Measurements from ENCODE around the gene CPSF3. TPM values are rescaled to one million over a fixed set of nuclear protein-coding genes. Genes with fewer than 3 reads are reported as not detected.
"Not testable (repeated sequence)": the region's sequence is repeated elsewhere in the genome, so short reads cannot be mapped to it uniquely, and the experiment has no call there.

The CPSF3 gene
- polyA plus RNA-seq, 3 donors: 7.3 to 15.7 (median 13.7) TPM

DNA sequence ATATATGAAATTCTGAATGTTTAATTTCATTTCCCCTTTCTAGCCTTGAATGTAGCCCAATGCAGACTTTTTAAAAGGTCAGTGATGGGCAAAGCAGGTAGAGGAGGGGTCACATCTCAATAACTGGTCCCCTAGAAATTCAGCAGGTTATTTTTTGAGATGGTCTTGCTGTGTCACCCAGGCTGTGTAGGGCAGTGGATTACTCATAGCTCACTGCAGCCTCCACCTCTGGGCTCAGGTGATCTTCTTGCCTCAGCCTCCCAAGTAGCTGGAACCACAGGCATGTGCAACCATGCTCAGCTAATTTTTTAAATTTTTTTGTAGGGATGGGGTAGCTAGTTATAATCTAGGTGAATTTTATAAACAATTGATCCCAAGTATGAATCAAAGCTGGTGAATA lies 59.7 kb downstream of the CPSF3 start:
- no peak overlapping the region for H3K27ac ChIP-seq (ENCODE audit: low read depth, low read length)

DNA sequence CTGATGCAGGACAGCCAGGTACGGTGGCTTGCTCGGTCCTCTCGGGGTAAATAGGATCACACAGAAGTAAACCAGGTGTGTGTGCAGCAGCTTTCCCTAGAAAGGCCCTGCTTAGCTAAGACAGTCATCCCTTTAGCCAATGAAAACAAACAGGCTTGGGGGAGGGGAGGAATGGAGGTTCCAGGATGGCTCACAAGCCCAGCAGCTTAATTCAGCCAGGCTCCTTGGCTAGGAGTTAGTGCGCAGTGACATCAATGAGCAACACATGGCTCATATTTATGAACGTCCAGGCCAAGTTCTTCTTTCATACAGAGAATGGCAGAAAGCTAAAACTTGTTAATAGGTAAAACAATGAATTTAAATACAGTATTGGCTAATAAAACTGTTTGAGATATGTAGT lies 61.1 kb downstream of the CPSF3 start:
- no peak overlapping the region for H3K27ac ChIP-seq (ENCODE audit: low read depth, low read length)
- WGBS, 3 donors: 81 to 88% (median 84%) methylated on average over 5 of the region's 5 CpGs

DNA sequence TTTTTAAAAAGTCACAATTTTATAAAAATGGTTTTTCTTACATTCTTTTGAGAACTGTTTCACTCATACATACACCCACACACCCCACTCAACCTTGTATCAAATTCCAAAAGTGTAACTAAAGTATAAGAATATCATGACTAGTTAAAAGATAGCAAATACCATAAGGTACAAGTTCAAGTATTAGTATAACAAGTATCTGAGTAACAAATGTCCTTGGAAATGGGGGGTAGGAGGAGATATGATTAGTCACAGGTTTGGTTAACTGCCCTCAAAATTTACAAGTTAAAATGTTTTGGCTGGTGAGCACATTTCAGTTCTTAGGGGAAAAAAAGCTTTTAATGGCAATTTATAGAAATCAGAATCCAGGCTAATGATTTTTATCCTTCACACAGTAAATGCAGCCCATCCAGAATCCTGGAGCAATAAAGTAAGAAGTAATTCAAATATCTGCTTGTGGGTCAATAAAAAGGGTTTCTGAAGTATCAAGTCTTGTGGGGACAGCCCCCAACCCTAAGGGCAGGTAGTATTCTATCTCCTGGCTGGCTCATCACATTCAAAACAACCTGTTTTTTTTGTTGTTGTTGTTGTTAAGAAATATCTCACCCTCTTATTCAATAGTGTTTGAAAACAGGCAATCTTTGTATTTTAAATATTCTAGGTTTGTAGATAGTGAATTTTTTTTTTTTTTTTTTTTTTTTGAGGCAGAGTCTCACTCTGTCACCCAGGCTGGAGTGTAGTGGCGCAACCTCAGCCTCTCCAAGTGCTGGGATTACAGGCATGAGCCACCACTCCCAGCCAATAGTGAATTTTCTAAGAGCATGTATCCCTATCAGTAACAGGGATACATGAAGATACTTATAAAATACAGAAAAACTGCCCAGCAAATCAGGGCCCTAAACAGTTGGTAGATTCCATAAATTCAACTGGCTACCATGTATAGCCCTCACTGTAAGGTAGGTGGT lies 65.4 kb downstream of the CPSF3 start:
- no peak overlapping the region for H3K27ac ChIP-seq (ENCODE audit: low read depth, low read length)
- 95 to 100% (median 100%) methylated on average over 1 of the region's 1 CpG for WGBS, 3 donors

GRCh38 chr2:9490789-9491188 lies 67.3 kb downstream of the CPSF3 start:
- no peak overlapping the region for H3K27ac ChIP-seq (ENCODE audit: low read depth, low read length)
- WGBS, 3 donors: 71 to 94% (median 89%) methylated on average over 2 of the region's 2 CpGs

DNA sequence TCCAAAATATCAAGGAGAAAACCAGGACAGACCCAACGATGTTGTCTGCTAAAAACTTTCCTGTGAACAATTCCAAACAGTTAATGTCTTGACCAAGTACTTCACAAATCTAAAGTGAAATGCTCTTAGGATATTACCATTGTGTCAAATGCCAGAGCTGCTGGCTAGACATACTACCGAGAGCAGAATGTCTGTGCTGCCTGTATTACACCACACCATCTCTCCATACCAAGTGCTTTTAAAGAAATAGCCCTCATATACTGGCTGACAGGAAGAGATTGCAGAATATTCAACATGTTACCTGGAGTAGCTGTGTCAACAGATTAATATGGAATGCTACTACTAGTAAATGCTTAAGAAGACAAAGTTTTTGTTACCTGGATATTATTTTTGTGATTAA lies 69.5 kb downstream of the CPSF3 start:
- no peak overlapping the region for H3K27ac ChIP-seq (ENCODE audit: low read depth, low read length)
- WGBS, 3 donors: 52 to 69% (median 63%) methylated on average over 2 of the region's 2 CpGs

DNA sequence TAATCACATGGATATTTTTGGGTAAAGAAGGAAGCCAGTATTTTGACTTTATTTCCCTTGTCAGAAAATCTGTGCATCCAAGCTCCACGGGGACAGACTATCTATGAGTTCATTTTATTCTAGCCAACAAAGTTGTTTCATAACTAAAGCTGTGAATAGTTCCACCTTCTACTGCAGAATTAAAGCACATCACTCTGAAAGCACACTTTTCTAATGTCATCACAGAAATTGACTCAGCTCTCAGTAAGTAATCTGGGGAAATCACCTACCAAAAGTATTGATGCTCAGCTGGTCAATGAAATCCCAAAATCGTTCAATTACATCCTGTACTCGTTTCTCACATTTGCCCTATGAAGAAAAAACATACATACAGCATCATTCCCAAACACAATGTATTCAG lies 70.0 kb downstream of the CPSF3 start:
- no peak overlapping the region for H3K27ac ChIP-seq (ENCODE audit: low read depth, low read length)
- 78 to 83% (median 82%) methylated on average over 3 of the region's 3 CpGs for WGBS, 3 donors

DNA sequence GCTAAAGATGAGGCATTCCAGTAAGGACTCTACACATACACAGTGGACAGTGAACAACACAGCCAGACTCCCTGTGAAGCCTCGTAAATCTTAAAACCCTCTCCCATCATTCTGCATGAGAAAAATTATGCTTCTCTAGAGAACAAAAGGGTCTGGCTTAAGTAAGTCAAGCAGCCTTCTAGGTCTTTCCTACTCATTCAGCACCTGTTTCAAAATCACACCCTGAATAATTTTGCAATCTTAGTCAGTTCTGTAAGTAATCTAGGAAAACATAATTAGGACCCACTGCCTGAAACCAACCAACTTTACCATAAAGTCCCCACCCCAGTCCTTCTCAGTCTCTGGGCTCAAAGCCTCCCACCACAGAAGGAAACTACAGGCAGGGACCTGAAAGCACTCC lies 70.6 kb downstream of the CPSF3 start:
- H3K27ac ChIP-seq (ENCODE audit: low read depth, low read length): no peak overlapping the region
- 86 to 95% (median 94%) methylated on average over 1 of the region's 1 CpG for WGBS, 3 donors

DNA sequence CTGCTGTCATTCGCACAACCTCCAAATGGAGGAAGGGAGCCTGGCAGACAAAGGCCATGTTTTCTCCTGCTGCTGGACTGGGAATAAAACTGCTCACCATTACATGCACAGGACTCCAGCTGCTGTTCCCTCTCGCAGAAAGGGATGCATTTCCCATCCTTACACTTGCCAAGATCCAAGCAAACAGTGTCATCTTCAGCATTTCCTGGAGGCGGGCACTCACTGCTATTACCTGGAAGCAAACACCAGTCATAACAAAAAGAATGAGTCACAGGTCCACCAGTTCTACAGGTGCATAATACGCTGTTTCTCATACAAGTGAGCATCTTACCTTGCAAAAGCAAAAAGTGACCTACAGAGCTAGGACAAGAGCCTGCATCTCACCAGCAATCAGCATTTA lies 73.6 kb downstream of the CPSF3 start:
- WGBS, 3 donors: 93 to 95% (median 95%) methylated on average over 4 of the region's 4 CpGs
- no peak overlapping the region for H3K27ac ChIP-seq (ENCODE audit: low read depth, low read length)

DNA sequence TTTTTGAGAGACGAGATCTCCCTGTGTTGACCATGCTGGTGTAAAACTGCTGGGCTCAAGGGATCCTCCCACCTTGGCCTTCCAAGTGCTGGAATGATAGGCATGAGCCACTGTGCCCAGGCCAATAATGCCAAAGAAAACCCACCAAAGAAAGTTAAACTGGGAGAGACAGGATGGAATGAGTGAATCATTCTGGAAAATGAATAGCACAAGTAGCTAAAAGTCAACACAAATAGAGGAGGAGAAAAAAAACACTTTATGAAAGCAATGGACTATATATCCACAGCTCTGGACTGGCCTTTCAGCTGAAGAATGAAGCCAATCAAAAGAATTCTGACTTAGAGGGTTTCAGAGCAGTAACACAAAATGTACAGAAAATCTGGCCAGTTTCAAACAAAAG lies 74.8 kb downstream of the CPSF3 start:
- WGBS, 3 donors: 65 to 85% (median 84%) methylated on average over 1 of the region's 1 CpG
- no peak overlapping the region for H3K27ac ChIP-seq (ENCODE audit: low read depth, low read length)

DNA sequence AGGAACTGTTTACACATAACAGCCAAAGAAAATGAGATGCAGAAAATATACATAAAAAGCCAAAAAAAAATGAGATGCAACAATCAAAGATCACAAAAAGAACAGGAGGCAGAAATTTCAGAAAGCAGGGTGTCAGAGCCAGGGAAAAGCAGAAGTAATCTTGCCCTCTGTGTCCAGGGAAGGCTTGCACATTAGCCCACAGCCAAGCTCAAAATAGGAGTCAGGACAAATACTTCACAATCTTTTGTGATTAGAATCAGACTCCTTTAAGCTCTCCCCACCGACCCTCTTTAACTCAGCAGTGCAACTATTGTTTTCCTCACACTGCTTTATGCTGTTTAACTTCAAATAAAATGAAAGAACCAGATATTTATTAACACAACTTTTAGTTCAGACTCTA lies 85.5 kb downstream of the CPSF3 start:
- H3K27ac ChIP-seq (ENCODE audit: low read depth, low read length): no peak overlapping the region
- WGBS, 3 donors: 17 to 32% (median 26%) methylated on average over 1 of the region's 1 CpG

- H3K27ac ChIP-seq (ENCODE audit: low read depth, low read length): not testable (repeated sequence)
- WGBS, 3 donors: 96 to 99% (median 97%) methylated on average over 3 of the region's 3 CpGs
These were observed 90.5 kb downstream of the CPSF3 start for GRCh38 chr2:9513946-9514345.

DNA sequence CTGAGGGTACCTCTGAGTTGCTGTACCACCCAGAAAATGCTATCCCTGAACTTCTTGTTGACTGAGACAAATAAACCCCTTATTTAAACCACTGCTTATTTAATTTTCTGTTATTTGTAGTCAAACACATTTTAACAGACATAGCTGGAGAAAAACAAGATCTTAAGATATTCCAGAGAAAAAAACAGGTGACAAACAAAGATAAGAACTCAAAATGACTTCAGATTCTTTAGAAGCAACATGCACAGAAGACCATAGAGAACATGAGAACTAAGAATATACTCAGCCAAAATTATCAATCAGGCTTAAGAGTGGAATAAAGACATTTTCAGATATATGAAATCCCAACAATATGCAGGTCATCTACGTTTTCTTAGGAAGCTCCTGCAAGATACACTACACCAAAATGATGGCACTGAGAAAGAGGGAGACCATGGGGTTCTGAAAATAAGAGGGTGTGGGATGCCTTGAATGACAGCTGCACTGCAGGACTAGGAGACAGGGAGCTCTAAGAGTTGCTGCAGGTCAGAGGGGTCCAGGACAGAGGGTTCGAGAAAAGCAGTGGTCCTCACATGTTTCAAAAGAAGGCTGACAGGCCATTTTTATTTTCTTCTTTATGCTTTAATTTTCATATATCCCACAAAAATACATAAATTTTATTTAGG lies 93.8 kb downstream of the CPSF3 start:
- 62 to 95% (median 93%) methylated on average over 2 of the region's 2 CpGs for WGBS, 3 donors
- H3K27ac ChIP-seq (ENCODE audit: low read depth, low read length): no peak overlapping the region

DNA sequence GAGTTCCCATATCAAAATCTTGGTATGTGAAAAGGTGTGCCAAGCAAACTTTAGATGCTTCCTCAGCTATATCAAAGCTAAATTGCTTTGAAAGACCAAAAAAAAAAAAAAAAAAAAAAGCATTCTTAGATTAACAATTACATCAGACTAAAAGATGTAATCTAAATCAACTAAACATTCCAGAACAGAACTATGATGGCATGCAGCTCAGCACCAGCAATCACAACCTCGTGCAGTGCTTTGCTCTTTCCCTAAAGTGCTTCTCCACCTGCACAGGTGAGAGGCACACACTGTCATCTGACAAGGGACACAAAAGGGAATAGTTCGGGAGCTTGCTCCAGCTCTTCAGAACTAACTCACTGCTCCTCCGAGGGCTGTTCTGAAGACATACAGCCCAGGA lies 94.7 kb downstream of the CPSF3 start:
- H3K27ac ChIP-seq (ENCODE audit: low read depth, low read length): no peak overlapping the region
- 84 to 89% (median 89%) methylated on average over 3 of the region's 3 CpGs for WGBS, 3 donors

GRCh38 chr2:9518780-9519179 lies 95.3 kb downstream of the CPSF3 start:
- H3K27ac ChIP-seq (ENCODE audit: low read depth, low read length): no peak overlapping the region
- 96 to 98% (median 97%) methylated on average over 7 of the region's 7 CpGs for WGBS, 3 donors

DNA sequence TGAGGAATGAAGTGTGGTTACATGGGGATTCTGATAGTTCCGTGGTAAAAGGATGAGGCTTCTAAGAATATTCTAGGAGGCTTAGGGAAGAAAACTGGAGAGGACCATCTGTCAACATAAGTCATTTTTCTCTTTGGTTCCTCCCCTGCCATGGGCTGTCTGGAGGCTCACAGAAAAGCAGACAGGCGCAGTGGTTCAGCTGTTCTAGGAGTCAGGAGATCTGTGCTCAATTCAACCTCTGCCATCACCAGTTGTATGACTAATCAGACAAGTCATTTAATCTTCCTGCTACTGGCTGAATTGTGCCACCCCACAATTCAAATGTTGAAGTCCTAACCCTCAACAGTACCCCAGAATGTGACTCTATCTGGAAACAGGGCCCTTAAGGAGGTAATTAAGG lies 95.8 kb downstream of the CPSF3 start:
- WGBS, 3 donors: 96 to 100% (median 96%) methylated on average over 2 of the region's 2 CpGs
- H3K27ac ChIP-seq (ENCODE audit: low read depth, low read length): no peak overlapping the region

Other genes starting within 250 kb of the CPSF3 start
- gene ASAP2, start 216.8 kb upstream of the CPSF3 start, polyA plus RNA-seq: 10 to 100 TPM in 2 of 3 donors, 1 to 10 TPM in 1; 4.1 to 24.0 (median 12.5) TPM
- gene ITGB1BP1, start 126 bp upstream of the CPSF3 start, polyA plus RNA-seq: 100 to 1,000 TPM in 2 of 3 donors, 10 to 100 TPM in 1; 20.6 to 219 (median 172) TPM
- gene IAH1, start 50.9 kb downstream of the CPSF3 start, polyA plus RNA-seq: 10 to 100 TPM; 32.0 to 64.8 (median 64.1) TPM
- 10 to 100 TPM in 1 of 3 donors, 1 to 10 TPM in 2; 3.8 to 15.9 (median 8.4) TPM for gene ADAM17, start 132.2 kb downstream of the CPSF3 start, polyA plus RNA-seq
- 100 to 1,000 TPM; 134 to 234 (median 139) TPM for gene YWHAQ, start 207.3 kb downstream of the CPSF3 start, polyA plus RNA-seq

Data from adipose tissue (tissue), 3 donors.